RWPE2 (cell line): Measurements from ENCODE around the gene RNF31.

Experiments used
- ATAC-seq: fragments of 200-7000 bp; cut with Tn5 transposase; 3 replicates; pipeline ENCODE4 v1.9.1; 2021; ENCODE audit warnings: low read depth
- DNase-seq: peaks from one replicate; pipeline ENCODE4 v3.0.0-alpha.2; 2020; ENCODE audit warnings: low spot score
- H3K27ac ChIP-seq: fragments of 450-650 bp; 2 replicates; pipeline ENCODE4 v1.5.1; 2017; ENCODE audit warnings: mild to moderate bottlenecking; ENCODE audit not compliant: poor library complexity, severe bottlenecking
- H3K27me3 ChIP-seq: fragments of 250-450 bp; sonication (Bioruptor Pico); 2 replicates; pipeline ENCODE4 v1.5.1; 2021; ENCODE audit warnings: mild to moderate bottlenecking, moderate library complexity; ENCODE audit not compliant: insufficient read depth, poor library complexity, severe bottlenecking
- H3K36me3 ChIP-seq: fragments of 250-450 bp; sonication (Bioruptor Pico); 2 replicates; pipeline ENCODE4 v1.5.1; 2020; ENCODE audit warnings: low read depth, mild to moderate bottlenecking, moderate library complexity
- H3K4me1 ChIP-seq: fragments of 250-450 bp; sonication (Bioruptor Pico); 2 replicates; pipeline ENCODE4 v1.5.1; 2021; ENCODE audit warnings: mild to moderate bottlenecking, moderate library complexity; ENCODE audit not compliant: insufficient read depth, poor library complexity, severe bottlenecking
- H3K4me3 ChIP-seq: fragments of 250-450 bp; sonication (Bioruptor Pico); 2 replicates; pipeline ENCODE4 v1.5.1; 2021; ENCODE audit warnings: mild to moderate bottlenecking, moderate library complexity; ENCODE audit not compliant: severe bottlenecking
- H3K9me3 ChIP-seq: fragments of 250-450 bp; sonication (Bioruptor Pico); 2 replicates; pipeline ENCODE4 v1.5.1; 2021; ENCODE audit warnings: mild to moderate bottlenecking, moderate library complexity; ENCODE audit not compliant: severe bottlenecking
- CTCF ChIP-seq: fragments of 450-650 bp; IDR thresholded peaks from one replicate; pipeline ENCODE4 v1.5.1; 2017; ENCODE audit warnings: mild to moderate bottlenecking, moderate library complexity; ENCODE audit not compliant: poor library complexity, severe bottlenecking

RNF31 gene

DNA sequence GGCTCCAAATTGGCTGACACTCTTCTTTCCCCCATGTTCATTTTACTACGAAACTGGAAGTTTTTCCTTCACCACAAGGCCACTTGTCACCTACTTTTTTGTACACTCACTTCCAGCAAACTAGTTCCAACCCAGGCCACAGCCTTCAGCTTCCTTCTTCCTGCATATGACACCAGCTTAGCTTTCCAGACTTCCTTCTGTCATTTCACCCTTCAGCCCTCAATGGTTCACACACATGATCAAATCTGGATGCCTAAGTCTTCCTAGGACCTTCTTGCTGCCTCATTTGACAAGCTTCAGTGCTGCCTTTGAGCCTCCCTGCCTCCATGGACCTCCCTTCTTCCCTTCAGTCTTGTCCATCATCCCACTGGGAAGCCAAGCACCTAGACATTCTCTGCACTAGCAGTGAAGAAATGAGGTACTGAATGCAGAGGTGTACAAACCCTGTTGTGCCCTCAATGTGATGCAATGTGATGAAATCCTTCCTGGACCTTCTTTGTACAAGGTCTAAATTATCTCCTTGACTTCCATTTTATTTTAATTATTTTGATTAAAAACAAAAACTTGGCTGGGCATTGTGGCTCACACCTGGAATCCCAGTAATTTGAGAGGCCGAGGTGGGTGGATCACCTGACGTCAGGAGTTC, 20.3 kb downstream of the RNF31 start:
- H3K4me1 ChIP-seq = no peaks in the 10 kb centered on the region
- no peak for TF ChIP-seq CTCF
- peaks cover 42% of the 10 kb centered on the region for H3K36me3 ChIP-seq
- H3K4me3 ChIP-seq = no peak overlapping the region
- DNase-seq (no peak), ATAC-seq (no peak)
- H3K9me3 ChIP-seq = no peaks in the 10 kb centered on the region
- no peaks in the 10 kb centered on the region for H3K27me3 ChIP-seq
- no peak overlapping the region for H3K27ac ChIP-seq

- Histone ChIP-seq H3K27ac (no peak within 1 kb of the TSS), H3K36me3 (0 out of 2 replicates have a peak, but pooled peaks cover 5% of the 10 kb centered on the region), H3K27me3 (no peaks in the 10 kb centered on the region), H3K9me3 (no peaks in the 10 kb centered on the region), H3K4me1 (no peaks in the 10 kb centered on the region), H3K4me3 (no peak within 1 kb of the TSS)
- no peak for TF ChIP-seq CTCF
- DNase-seq (no peak), ATAC-seq (no peak)
Observed at GRCh38 chr14:24171422-24172260, 24.3 kb downstream of the RNF31 start, which contains the start of gene REC8. REC8 (plus strand) TSS chr14:24172080; CDS start chr14:24172553, 473 bp downstream.

DNA sequence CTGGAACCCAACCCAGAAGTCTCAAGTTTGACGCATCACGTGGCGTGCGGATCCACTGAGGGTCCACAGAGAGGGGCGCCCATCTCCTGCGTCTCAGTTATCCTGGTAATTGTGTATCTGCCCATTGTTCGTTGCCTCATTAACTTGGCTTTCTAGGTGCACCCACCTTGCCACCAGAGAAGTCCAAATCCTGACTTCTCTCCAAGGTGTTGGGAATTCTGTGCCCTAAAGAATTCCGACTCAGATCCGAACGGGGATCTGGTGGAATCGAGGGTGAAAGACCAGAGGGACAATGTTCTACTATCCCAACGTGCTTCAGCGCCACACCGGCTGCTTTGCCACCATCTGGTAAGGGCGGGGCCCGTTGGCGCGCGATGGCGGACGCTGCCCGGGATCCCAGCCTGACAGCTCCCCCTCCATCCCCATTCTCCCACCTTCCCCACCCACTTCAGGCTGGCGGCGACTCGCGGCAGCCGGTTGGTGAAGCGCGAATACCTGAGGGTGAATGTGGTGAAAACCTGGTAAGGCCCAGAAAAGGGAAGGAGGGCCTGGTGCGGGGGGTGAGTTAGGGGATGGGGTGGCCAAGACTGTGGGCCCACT, 25.1 kb downstream of the RNF31 start:
- Histone ChIP-seq H3K27ac (no peak overlapping the region), H3K27me3 (no peaks in the 10 kb centered on the region), H3K36me3 (no peaks in the 10 kb centered on the region), H3K4me3 (no peak overlapping the region), H3K4me1 (no peaks in the 10 kb centered on the region), H3K9me3 (no peaks in the 10 kb centered on the region)
- no peak for TF ChIP-seq CTCF
- DNase-seq (no peak), ATAC-seq (no peak)

GRCh38 chr14:24172871-24173281, 25.6 kb downstream of the RNF31 start:
- Histone ChIP-seq H3K27me3 (no peaks in the 10 kb centered on the region), H3K9me3 (no peaks in the 10 kb centered on the region), H3K4me3 (no peak overlapping the region), H3K4me1 (no peaks in the 10 kb centered on the region), H3K27ac (no peak overlapping the region), H3K36me3 (no peaks in the 10 kb centered on the region)
- ATAC-seq = 0 out of 3 replicates have a peak, but pooled peaks have one; percentile 13
- TF ChIP-seq CTCF = no peak
- no peak for DNase-seq
